Measurements from ENCODE around the gene CRHR1.
"Not testable (repeated sequence)": the region's sequence is repeated elsewhere in the genome, so short reads cannot be mapped to it uniquely, and the experiment has no call there.

Gene CRHR1

GRCh38 chr17:45847101-45847500 is 63.0 kb downstream of the CRHR1 start:
- no peak for DNase-seq

GRCh38 chr17:45847747-45848146 is 63.6 kb downstream of the CRHR1 start:
- DNase-seq, result no peak

GRCh38 chr17:45848405-45848804 is 64.3 kb downstream of the CRHR1 start:
- no peak for DNase-seq

- DNase-seq, result no peak
These were observed 64.9 kb downstream of the CRHR1 start for GRCh38 chr17:45848868-45849535.

- DNase-seq, result no peak
These were observed 65.4 kb downstream of the CRHR1 start for GRCh38 chr17:45849536-45849990.

- DNase-seq, result no peak
These were observed 65.9 kb downstream of the CRHR1 start for GRCh38 chr17:45850011-45850410.

- DNase-seq, result no peak
These were observed 66.3 kb downstream of the CRHR1 start for GRCh38 chr17:45850468-45850867.

- DNase-seq, result no peak
These were observed 66.9 kb downstream of the CRHR1 start for GRCh38 chr17:45851022-45851421.

GRCh38 chr17:45851464-45851863 is 67.3 kb downstream of the CRHR1 start:
- DNase-seq, result no peak

- no peak for DNase-seq
These were observed 67.8 kb downstream of the CRHR1 start for GRCh38 chr17:45851873-45852272.

GRCh38 chr17:45852535-45853297 is 68.6 kb downstream of the CRHR1 start:
- peak; percentile 74 for DNase-seq

- no peak for DNase-seq
These were observed 70.1 kb downstream of the CRHR1 start for GRCh38 chr17:45854209-45854608.

GRCh38 chr17:45855691-45856336 is 71.7 kb downstream of the CRHR1 start:
- DNase-seq, result no peak

GRCh38 chr17:45857977-45858708 is 74.0 kb downstream of the CRHR1 start:
- DNase-seq, result no peak

- no peak for DNase-seq
These were observed 77.0 kb downstream of the CRHR1 start for GRCh38 chr17:45861165-45861564.

GRCh38 chr17:45862127-45862526 is 78.0 kb downstream of the CRHR1 start:
- DNase-seq, result not testable (repeated sequence)

GRCh38 chr17:45863857-45864654 is 79.9 kb downstream of the CRHR1 start:
- DNase-seq, result no peak

GRCh38 chr17:45867171-45867570 is 83.1 kb downstream of the CRHR1 start:
- no peak for DNase-seq

- no peak for DNase-seq
These were observed 83.6 kb downstream of the CRHR1 start for GRCh38 chr17:45867702-45868101.

GRCh38 chr17:45868276-45868675 is 84.2 kb downstream of the CRHR1 start:
- DNase-seq, result no peak

GRCh38 chr17:45869676-45870341 is 85.7 kb downstream of the CRHR1 start:
- DNase-seq, result no peak
